AG20443 (cell line): ENCODE data around the gene PRR5L.

ENCODE experiments used
- DNase-seq: peaks from one replicate; pipeline ENCODE4 v3.0.0; 2012; ENCODE audit warnings: low spot score, mixed read lengths

PRR5L gene

DNA sequence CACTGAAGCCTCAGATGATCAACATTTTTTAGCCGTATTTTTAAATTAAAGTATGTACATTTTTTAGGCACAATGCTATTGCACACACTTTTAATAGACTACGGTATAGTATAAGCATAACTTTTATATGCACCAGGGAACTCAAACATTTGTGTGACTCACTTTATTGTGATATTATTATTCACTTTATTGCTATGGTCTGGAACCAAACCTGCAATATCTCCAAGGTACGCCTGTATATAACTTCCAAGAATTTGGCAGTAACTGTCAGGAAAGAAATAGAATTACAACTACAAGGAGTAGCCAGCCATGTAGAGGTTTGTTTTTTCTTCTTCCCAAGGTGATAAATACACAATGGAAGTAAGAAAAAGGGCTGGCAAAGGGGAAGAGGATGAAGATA, 62.3 kb downstream of the PRR5L start:
- no peak for DNase-seq

DNA sequence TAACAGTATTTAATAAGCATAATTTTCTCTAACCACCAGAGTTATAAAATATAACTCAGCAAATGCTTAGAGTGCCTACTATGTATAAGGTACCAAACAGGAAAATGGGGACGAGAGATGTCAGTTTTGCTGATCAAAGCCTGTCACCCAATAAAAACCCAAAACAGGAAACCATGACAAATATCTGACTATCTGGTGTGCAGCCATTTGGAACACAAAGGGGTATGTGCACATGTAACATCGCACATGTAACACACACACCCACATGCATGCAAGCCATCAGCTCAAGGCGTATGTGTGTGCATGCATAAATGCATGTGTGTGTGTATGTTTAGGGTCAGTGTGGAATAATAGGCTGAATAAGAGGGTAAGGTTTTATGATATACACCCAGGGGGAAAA, 64.2 kb downstream of the PRR5L start:
- DNase-seq = no peak

DNA sequence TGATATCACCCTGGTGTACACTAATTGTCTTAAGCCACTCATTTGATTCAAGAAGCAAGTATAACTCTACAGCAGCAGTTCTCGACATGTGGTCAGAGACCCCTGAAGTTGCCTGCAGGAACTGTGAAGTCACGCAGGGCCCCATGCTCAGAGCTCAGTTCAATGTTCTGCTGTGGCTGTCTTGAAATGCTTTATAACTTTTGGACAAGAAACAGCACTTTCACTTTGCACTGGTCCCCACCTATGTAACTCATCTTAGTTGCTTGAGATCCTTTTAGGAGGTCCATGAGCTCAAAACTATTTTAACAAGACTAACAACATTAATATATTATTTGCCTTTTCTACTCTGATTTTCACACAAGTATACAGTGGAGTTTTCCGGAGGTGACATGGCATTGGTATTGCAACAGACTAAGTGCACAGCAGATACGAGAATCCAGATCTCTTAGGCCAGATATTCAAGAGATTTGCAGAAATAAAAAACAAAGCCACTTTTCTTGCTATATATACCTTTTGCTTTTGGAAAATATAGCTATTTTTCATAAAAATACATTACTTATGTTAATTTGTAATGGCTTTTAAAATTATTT, 64.8 kb downstream of the PRR5L start:
- no peak for DNase-seq

DNA sequence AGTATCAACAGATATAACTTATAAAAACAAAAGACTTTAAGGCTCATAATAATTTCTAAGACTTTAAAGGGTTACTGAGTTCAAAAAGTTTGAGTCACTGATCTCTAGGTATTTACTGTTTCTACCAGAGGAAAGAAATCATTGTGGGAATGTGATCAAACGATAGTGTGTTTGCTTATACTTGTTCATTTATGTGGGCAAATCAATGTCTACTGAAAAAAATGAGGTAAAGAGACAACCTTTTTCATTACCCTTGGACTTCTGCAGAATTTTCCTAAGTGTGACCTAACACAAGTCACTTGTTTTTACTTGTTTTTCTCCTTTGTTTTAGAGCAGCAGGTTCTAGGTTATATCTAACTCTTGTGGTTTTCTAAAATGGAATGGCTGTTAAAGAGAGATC, 65.4 kb downstream of the PRR5L start:
- DNase-seq = no peak

DNA sequence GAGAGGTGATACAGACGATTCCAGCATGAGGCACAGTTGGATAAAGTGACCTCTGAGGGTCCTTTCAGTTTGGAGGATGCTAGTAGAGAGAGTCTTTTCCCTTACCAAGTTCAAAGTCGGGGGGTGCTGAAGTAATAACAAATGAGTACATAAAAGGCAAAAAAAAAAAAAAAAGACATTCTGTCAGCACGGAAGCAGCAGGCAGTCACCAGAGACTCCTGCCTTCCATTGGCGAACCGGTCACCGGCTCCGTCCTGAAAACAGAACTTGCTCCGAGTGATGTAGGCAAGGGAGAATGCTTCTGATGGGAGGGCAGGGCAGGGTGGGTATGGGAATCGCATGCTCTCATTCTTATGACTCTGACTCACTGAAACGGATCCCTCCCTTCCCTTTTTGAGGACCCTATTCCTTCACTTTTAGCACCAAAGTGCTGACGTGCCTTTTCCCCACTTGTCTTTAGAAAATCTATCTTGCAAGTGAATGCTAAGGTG, 65.9 kb downstream of the PRR5L start:
- peak; percentile 89 for DNase-seq

DNA sequence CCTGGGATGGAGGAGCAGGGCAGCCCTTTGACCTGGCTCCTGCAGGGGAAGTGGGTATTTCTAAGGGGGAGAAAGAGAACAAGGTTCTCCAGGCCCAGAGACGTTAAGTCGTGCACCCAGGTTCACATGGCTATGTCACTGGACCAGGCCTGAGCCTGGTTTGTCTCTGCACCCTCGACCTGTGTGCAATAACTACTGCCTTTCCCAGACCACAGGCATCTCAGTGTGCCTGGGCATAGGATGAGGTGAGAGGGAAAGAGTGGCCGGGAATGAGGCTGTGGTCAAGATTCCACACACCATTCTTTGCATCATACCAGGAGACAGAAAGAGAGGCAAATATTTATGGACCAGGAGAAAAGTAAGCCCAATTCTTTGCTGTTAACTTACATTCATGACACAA, 66.8 kb downstream of the PRR5L start:
- peak; percentile 67 for DNase-seq

DNA sequence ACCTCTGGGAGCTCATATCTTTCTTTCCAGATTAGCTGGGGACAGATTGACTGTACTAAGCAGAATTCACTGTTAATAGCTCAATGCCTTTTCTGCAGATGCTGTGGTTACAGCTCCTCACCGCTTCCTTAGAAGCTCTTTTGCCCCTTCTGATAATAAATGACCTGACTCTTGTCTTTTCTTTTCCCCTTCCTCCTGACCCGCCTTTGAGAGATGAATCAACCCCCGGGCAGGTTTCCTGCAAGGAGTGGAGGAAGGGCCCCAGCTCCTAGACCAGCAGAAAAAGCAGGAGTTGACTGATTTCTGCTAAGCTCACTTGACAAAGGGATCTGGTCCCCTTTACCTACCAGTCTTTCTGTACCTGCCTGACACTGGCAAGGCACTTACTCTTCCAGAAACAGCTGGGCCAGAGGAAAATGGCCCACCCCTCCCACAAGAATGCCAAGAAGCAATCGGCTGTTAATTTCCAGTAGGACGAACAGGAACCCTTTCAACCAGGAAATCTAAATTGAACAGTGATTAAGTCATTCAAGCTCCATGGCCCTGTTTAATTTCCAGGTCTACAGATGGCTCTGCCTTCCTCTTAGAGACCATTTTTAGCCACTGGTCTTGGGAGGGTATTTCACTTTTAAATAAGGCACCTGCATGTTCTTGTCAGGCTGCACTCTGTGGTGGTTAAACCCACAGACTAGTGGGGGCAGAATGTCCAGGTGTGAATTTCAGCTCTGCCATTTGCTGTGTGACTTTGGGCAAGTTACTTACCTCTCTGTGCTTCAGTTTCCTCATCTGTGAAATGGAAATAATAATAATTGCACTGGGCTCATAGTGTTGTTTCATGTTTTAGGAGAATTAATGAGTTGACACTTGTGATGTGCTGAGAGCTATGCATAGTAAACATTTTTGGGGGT, 67.5 kb downstream of the PRR5L start:
- no peak for DNase-seq

DNA sequence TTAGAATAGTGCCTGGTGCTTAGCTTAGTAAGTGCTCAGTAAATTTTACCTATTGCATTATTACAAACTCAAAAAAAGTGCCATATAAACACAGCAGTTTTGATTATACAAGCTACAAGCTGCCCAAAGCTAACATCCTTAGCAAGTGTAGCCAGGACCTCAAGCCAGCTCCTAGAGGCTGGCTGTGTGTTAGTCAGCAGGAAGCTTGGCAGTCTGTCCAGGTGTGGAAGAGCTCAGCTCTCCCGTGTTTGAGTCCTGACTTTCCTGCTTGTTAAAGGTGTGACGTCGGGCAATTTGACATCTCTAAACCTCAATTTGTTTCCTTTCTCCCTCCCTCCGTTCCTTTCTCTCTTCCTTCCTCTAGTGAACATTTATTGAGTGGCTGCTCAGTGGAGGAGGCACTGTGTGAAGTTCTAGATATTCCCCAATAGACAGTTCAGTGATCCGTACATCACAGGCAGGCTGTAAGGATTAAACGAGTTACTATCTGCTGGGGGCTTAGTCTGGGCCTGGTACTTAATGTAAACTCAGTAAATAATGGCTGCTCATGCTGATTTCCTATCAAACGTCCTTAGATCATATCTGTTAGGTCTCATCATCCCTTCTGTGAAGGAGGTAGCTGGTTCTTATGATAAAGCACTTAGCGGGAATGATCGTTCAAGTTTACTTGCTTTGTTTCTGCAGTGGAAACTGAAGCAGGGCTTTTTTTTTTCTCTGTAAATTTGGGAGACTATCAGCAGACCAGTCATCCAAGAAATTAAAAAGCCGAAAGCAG, 68.7 kb downstream of the PRR5L start:
- DNase-seq = no peak

DNA sequence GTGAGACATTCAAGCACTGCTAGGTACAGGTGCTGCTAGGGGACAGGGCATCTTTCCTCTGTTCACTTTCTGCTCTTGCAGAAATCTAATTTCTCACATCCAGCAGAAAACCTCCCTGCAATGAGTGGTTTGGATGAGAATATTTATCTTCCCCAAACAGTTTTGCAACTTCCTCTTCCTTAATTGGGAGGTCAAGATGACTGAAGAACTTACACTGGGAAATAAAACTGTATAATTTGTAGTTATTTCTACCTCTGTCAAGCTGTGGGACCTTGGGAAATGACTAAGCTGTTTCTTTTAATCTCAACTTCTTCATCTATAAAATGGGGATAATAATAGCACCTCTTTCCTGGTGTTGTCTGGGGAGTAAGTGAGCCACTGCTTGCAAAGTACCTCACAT, 69.8 kb downstream of the PRR5L start:
- DNase-seq = peak; percentile 31

DNA sequence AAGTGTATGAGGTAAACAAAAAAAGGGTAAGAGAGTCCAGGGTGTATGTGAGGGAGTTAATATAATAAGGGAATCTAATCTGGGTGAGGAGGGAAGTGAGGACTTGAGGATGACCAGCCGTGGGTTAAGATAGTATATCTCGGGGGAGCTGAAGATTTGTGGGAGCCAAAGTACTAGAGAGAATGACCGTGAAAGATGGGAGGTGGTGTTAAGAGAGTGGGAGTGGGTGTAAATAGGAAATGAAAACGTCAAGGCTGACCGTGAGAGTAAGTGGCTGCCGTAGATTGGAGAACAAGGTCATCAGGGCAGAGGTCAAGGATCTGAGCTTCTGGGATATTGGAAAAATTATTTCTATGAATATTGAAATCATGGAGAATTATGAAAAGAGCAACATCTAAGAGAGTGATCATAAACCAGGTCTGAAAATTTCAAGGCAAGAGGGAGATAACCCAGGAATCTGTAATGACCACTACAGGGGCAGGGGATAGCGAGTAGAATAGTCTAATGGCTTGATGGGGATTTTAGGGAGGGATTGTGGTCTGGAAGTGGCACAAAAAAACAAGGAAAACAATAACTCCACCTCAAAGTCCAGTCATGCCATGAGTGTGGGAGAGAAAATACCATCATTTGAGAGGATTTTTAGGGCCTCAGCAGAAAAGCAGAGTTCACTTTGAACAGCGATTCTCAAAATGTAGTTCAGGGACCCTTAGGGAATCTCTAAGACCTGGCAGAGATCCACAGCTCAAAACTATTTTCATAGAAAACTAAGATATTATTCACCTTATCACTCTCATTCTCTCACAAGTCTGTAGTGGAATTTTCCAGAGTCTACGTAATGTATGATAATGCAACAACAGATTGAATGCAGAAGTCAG, 72.0 kb downstream of the PRR5L start:
- no peak for DNase-seq

DNA sequence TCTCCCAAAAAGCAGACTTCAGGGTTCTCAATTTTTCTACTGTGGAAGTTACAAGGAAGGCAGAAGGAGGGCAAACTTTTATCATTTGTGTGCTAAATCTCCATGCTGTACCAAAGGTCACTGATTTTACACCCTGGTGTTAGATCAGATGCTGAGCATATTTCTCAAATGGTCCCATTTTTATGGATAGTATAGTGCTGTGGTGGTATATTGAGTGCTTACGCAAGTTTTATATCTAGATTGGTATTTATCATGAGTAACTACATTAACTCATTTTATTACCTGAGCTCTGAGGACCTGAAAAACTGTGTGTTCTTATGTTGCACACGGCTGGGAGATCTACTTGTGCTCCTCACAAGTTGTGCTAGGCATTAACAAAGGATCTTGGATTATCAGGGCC, 75.1 kb downstream of the PRR5L start:
- no peak for DNase-seq

DNA sequence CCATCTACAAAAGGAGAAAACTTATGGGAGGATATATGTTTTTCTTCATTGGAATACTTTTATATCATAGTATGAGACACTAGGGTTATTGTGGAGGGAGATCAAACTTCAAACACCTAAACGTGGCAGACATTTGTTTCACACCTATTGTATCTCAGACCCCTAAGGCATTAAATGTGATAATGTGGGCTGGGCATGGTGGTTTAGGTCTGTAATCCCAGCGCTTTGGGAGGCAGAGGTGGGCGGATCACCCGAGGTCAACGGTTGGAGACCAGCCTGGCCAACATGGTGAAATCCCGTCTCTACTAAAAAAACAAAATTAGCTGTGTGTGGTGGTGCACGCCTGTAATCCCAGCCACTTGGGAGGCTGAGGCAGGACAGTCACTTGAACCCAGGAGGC, 75.5 kb downstream of the PRR5L start:
- DNase-seq = no peak

DNA sequence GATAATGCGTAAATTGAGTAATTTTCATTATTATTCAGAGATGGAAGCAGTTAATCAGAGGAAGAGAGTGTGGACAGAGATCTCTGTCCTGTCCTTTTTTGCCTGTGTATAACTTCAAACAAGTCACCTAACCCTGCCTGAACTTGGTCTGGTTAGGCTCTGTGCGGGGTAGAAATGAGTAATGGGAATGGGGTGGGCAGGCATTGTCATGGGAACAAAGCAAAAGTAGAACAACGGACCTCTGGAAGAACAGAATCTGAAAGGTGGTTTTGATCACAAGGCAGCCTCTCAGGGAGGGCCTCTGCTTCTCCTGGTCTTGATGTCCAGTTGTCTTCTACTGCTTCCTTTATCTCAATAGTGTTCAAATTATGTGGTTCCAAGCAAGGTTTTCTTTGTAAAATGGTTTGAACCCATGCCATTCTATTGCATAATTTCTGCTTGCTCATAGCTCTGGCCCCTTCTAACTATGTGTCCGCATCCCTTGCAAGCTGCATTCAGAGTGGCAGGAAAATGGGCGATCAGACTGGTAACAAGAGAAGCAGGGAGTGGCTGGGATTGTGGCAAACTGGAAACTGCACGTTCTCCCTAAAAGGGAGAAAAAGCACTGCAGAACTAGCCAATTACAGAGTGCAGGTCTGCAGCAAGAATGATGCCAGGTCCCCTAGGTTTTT, 76.1 kb downstream of the PRR5L start:
- peak; percentile 76 for DNase-seq

DNA sequence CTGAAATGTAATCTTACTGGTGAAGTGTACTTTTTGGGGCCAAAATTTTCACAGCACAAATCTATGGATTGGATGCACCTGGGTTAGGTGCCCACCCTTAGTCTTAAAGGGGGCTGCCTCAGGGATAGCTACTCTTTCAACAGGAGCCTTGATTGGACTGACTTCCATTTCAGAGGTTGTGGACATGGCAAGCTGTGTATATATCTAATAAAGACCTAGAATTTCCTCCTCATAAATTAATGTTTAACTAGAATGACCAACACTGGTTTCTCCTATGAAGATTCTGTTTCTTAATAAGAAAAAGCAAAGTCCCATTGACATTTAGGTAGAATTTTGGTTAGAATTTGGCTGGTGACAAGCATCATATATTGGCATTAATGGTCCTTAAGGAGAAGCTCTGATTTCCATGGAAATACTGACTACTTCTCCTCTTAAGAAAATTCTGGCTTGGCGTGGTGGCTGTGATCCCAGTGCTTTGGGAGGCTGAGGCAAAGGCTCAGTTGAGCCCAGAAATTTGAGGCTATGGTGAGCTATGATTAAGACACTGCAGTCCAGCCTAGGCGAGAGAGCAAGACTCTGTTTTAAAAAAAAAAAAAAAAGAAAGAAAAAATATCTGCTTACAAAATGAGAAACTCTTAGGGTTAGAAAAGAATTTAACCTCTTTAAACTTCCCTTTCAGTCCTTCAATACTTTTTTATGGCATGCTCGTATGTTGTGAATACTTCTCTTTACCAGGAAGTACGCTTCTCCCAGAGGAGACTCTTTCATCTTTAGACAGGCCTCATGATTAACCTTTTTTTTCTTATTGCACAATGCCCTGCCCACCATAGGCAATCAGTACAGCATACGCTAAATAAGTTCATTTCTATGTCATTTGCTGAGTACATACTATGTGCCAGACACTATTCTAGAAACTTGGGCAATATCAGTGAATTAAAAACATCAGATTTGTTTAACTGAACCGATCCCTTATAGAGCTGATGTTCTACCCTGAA, 77.2 kb downstream of the PRR5L start:
- no peak for DNase-seq

DNA sequence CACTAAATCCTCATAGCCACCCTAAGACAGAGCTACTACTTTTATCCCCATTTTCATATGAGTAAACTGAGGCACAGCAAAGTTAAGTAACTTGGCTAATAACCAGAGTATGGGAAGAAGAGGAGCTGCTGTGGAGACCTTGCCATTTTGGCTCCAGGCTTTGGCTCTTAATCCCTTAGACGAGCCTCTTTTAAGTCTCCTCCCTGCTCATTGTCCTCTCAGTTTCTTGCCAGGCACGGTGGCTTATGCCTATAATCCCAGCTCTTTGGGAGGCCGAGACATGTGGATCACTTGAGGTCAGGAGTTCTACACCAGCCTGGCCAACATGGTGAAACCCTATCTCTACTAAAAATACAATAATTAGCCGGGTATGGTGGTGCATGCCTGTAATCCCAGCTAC, 78.6 kb downstream of the PRR5L start:
- DNase-seq = no peak

DNA sequence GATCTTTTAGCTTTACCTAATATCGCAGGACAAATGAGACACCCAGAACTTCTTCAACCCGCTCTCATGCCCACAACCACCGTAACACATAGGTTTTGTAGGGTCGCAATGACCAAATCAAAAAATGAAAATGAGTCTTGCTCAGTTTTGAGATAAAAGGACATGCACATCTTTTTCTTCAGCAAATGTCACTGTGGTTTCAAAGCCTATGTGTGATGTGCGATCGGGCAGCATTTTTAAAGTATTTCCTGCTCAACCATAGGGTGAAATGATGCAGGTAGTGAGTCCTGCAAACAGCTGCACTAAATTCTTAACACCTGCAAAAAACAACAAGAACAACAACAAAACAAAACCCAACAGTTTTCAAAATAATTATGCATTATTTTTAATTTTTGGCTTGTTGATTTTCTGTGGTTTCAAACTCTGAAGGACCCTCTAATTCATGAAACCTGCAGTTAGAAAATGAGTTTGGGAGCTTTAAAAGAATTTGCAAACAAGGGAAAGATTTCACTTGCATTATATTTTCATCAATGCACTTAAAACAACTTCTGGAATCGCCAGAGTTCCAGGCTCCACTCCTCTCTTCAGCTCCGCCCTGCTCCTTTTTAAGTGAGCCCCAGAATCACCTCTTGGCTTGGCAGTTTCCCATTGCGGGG, 79.4 kb downstream of the PRR5L start:
- DNase-seq = no peak

DNA sequence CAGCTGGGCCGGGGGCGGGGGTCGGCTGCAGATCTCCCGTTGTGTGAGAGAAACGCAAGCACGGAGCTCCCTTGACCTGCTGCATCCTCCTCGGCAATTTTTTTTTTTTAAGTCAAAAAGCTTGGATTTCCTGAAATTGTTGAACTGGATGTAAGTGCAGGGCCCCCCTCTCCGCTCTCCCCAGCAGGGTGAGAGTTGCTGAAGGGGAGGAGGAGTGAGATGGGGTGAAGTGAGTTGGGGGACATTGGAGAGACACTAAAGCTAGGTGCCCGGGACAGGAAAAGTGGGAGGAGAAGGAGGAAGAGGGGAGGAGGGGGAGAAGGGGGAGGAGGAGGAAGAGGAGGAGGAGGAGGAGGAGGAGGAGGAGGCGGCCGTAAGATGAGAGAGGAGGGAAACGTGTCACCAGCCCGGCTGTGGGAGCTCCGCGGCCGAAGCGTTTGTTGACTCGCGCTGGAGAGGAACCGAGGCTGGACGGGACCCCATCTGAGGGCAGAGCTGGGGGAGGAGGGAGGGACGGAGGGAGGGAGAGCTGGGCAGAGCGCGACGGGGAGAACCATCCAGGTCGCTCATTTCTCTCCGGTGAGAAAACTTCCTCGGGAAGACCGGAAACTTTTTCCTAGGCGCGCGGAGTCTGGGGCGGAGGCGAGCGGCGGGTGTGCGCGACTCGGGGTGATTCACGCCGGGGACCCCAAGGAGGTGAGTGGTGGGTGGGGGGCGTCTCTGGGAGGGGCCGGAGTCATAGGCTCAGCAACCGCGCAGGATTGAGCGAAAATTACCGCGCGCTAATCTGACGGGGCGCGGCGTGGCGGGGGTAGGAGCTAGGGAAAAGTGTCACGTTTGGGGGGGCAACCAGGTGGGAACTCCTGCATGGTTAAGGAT, 80.2 kb downstream of the PRR5L start:
- peak; percentile 43 for DNase-seq
